ENCODE data around the gene RALGDS.

GRCh38 chr9:133139246-133140173 lies 18.5 kb upstream of the RALGDS start:
- TF ChIP-seq CTCF (IDR thresholded peaks at IDR 0.05) = no peak
- no peak for TF ChIP-seq EZH2 (IDR thresholded peaks at IDR 0.05; ENCODE audit: borderline replicate concordance, insufficient read depth, low read depth, low read length, poor library complexity, severe bottlenecking)
